H1 (cell line): ENCODE measurements around the gene NMRK1.

ENCODE experiments used
- BRCA1 ChIP-seq: IDR thresholded peaks from 2 replicates; pipeline ENCODE4 v1.6.1; 2012; ENCODE audit warnings: low read depth, low read length, improper control_type of control experiment
- EP300 ChIP-seq, 2 experiments: IDR thresholded peaks; 1 replicate in 1 of 2; 2 replicates in 1 of 2; pipeline ENCODE4 v1.6.1; 2011 to 2012; ENCODE audit warnings: low read depth in 2 of 2, low read length in 2 of 2, mild to moderate bottlenecking in 2 of 2, borderline replicate concordance in 1 of 2, inconsistent platforms in 1 of 2, moderate library complexity in 1 of 2
- SRF ChIP-seq: IDR thresholded peaks from 2 replicates; pipeline ENCODE4 v1.6.1; 2011; ENCODE audit warnings: mild to moderate bottlenecking, low read depth, low read length, moderate library complexity
- TBP ChIP-seq: IDR thresholded peaks from 2 replicates; pipeline ENCODE4 v1.6.1; 2011; ENCODE audit warnings: low read depth, low read length, improper control_type of control experiment
- ZNF274 ChIP-seq: IDR thresholded peaks from 2 replicates; pipeline ENCODE4 v1.7.0; 2012; ENCODE audit warnings: low read length, borderline replicate concordance; ENCODE audit errors: extremely low read depth
- TF ChIP-seq, protein P1 (sequence below): IDR thresholded peaks from 2 replicates; pipeline ENCODE4 v1.6.1; 2012; ENCODE audit warnings: inconsistent platforms
- TF ChIP-seq, protein P2 (sequence below), 3 experiments: IDR thresholded peaks; 1 replicate in 2 of 3; 2 replicates in 1 of 3; pipeline versions ENCODE4 v1.5.1 to v1.6.1; 2011; ENCODE audit warnings: low read length in 3 of 3, mild to moderate bottlenecking in 3 of 3, inconsistent platforms in 2 of 3, low read depth in 1 of 3, moderate library complexity in 1 of 3; ENCODE audit not compliant: insufficient read depth in 1 of 3; ENCODE audit errors: control extremely low read depth in 1 of 3
- TF ChIP-seq, protein P3 (sequence below): IDR thresholded peaks from 2 replicates; pipeline ENCODE4 v1.6.1; 2011; ENCODE audit warnings: low read length, improper control_type of control experiment

DNA sequence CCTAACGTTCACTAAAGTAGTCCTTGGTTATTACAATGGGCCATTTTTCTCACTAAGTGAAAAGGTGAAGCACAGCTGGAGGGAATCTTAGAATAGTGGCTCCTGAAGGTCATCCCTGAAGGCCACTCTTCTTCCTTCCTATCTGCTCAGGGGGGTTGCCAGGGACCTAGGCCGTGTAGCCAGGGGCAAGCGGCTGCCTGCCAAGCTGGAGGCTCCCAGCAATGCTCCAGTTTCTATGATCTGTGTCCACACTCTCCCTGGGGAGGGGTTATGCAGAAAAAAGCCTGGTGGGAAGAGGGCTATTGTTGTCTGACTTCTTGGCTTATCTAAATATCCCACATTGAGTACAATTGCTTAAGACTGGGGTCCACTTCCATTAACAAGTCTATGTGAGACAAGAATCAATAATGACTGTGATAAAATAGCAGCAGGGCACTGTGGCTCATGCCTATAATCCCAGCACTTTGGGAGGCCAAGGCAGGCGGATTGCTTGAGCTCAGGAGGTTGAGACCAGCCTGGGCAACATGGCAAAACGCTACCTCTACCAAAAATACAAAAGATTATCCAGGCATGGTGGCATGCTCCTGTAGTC, 3.8 kb downstream of the NMRK1 start:
- TF ChIP-seq ZNF274 = no peak
- no peak for TF ChIP-seq BRCA1
- TF ChIP-seq TBP = no peak
- TF ChIP-seq EP300 (IDR thresholded peaks at IDR 0.05; ENCODE audit: borderline replicate concordance in 1 of 2, low read depth in 2 of 2, low read length in 2 of 2) = no peak
- TF ChIP-seq, protein P1, sequence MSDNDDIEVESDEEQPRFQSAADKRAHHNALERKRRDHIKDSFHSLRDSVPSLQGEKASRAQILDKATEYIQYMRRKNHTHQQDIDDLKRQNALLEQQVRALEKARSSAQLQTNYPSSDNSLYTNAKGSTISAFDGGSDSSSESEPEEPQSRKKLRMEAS = no peak
- TF ChIP-seq SRF = no peak
- TF ChIP-seq, protein P2, sequence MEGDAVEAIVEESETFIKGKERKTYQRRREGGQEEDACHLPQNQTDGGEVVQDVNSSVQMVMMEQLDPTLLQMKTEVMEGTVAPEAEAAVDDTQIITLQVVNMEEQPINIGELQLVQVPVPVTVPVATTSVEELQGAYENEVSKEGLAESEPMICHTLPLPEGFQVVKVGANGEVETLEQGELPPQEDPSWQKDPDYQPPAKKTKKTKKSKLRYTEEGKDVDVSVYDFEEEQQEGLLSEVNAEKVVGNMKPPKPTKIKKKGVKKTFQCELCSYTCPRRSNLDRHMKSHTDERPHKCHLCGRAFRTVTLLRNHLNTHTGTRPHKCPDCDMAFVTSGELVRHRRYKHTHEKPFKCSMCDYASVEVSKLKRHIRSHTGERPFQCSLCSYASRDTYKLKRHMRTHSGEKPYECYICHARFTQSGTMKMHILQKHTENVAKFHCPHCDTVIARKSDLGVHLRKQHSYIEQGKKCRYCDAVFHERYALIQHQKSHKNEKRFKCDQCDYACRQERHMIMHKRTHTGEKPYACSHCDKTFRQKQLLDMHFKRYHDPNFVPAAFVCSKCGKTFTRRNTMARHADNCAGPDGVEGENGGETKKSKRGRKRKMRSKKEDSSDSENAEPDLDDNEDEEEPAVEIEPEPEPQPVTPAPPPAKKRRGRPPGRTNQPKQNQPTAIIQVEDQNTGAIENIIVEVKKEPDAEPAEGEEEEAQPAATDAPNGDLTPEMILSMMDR (IDR thresholded peaks at IDR 0.05; ENCODE audit: control extremely low read depth in 1 of 3, insufficient read depth in 1 of 3, low read depth in 1 of 3, low read length in 3 of 3) = no peak
- TF ChIP-seq, protein P3, sequence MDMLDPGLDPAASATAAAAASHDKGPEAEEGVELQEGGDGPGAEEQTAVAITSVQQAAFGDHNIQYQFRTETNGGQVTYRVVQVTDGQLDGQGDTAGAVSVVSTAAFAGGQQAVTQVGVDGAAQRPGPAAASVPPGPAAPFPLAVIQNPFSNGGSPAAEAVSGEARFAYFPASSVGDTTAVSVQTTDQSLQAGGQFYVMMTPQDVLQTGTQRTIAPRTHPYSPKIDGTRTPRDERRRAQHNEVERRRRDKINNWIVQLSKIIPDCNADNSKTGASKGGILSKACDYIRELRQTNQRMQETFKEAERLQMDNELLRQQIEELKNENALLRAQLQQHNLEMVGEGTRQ = no peak
